Measurements from ENCODE around the gene ENAH.

ENAH gene

GRCh38 chr1:225559902-225560301 lies 93.0 kb downstream of the ENAH start:
- DNase-seq (ENCODE audit: low read depth), result no peak

DNA sequence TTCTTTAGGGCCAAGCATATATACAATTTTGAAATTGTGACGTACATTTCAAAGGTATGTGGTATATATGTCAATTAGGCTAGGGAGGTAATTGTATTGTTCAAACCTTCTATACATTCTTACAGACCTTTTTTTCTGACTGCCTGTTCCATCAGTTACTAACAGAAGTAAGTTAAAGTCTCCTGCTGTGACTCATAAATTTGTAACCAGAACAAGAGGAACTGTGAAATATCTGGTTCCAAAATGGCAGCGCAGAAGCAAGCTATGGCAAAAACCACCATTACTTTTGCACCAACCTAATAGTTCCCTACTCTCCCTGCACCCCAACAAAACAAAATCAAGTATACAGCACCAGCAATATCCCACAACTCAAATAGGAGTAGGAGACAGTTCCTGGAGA lies 93.6 kb downstream of the ENAH start:
- no peak for DNase-seq (ENCODE audit: low read depth)

GRCh38 chr1:225556694-225557093 lies 96.2 kb downstream of the ENAH start:
- DNase-seq (ENCODE audit: low read depth), result no peak

GRCh38 chr1:225555821-225556220 lies 97.1 kb downstream of the ENAH start:
- DNase-seq (ENCODE audit: low read depth), result no peak

DNA sequence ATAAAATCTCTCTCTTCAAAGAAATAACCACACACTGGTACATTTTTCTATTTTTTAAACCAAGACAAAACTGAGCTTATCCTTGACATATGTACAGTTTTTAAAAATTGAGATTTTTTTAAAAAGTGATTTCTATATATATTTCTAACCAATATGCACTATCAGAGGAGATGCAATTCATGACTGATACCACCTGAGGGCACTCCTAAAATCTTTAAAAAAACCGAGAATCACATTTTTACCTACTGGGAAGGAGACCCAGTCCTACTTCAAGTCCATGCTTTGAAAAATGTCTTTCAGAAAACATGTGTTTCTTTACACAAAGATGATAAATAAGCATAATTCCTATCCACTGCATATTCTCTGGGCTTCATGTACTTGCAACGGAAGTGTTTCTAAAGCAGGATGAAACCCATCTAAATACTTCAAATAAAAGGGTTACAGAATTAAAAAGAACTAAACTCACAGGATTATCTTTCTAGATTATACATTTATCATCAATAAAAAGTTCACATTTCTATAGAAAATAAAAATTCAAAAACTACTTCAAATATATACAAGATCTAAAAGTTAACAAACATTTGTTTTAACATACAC lies 98.6 kb downstream of the ENAH start:
- DNase-seq (ENCODE audit: low read depth), result no peak

- DNase-seq (ENCODE audit: low read depth), result no peak
Observed at GRCh38 chr1:225549821-225550220, 103.1 kb downstream of the ENAH start.

DNA sequence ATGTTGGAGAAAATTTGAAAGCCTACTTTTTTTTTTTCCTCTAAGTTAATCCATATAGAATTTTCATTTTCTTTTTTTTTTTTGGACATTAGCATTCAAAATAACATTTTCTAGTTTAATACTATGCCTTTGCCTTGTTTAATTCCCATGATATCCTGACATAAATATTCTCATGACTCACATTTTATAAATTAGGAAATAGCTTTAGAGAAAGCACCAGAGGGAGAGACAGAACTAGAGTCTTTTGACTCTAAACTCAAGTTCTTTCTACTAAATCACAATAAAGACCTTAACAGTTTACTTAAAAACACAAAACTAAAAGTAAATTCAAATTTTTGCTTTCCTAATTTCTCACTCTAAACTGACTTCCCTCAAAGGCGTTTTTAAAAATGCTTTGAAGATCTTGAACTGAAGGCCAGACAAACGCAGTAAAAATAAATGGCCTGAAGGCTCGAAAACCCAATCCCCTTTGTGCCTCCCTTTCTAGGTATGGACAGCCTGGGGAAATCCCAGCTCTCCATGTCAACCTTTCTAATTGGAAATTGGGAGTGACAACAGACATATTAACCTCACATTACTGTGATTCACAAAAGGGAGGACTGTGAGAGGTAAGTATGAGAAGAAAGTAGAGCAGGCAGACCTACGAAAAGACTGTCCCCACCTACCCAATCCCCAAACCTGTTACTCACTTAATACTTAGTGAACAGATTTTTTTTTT lies 104.6 kb downstream of the ENAH start:
- no peak for DNase-seq (ENCODE audit: low read depth)

GRCh38 chr1:225545649-225546048 lies 107.3 kb downstream of the ENAH start:
- no peak for DNase-seq (ENCODE audit: low read depth)

DNA sequence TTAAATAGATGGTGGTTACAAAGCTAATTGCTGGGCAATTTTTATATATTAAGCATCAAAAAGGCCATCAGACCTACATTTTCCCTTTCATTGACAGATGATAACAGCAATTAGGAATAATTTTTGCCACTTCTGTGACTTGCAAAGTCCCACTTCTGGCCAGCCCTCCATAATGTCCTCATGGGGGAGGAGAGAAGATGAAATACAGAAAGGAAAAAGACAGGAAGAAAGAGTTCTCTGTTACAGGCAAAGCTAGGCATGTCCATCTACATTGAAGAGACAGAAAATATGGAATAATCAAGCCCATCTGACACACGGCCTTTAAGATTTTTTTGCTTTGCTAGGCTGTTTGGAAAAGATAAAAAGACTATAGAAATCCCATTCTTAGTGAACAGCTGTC lies 108.0 kb downstream of the ENAH start:
- no peak for DNase-seq (ENCODE audit: low read depth)

DNA sequence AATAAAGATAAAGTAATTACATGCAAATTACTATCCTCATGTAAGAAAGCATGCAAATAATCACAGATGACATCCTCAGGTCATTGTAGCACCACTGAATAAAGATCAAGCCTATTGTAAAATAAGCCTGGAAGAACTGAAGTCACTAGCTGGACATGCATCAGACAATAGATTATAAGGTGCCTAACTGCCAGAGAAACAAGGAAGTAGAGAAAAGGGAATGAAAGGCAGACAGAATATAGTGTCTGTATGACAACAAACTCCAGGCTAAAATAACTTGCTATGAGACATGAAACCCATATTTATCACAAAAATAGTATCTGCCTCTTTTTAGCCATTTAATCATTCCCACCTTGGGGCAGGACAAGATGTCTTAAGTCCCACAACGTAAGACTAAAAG lies 108.7 kb downstream of the ENAH start:
- DNase-seq (ENCODE audit: low read depth), result no peak

GRCh38 chr1:225543350-225543749 lies 109.6 kb downstream of the ENAH start:
- DNase-seq (ENCODE audit: low read depth), result no peak

- DNase-seq (ENCODE audit: low read depth), result no peak
Observed at GRCh38 chr1:225541383-225541782, 111.5 kb downstream of the ENAH start.

GRCh38 chr1:225539575-225539974 lies 113.3 kb downstream of the ENAH start:
- DNase-seq (ENCODE audit: low read depth), result no peak

DNA sequence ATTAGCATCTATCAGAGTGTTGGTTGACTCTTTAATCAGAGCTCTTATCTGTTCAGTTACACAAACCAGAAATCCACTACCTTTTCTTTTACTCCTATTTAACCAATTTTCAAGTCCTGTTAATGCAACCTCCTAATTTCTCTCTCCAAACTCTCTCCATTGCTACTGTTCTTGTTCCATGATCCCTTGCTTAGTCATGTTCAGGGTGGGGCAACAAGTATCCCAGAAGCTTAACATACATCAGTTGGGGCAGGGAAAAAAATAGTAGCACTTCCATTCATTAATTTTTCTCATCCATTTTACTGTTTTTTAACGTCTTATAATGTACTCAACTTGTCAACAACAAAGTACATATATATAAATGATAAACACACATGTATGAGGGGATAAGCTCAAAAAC lies 113.9 kb downstream of the ENAH start:
- no peak for DNase-seq (ENCODE audit: low read depth)

- DNase-seq (ENCODE audit: low read depth), result no peak
Observed at GRCh38 chr1:225537554-225538251, 115.2 kb downstream of the ENAH start.

DNA sequence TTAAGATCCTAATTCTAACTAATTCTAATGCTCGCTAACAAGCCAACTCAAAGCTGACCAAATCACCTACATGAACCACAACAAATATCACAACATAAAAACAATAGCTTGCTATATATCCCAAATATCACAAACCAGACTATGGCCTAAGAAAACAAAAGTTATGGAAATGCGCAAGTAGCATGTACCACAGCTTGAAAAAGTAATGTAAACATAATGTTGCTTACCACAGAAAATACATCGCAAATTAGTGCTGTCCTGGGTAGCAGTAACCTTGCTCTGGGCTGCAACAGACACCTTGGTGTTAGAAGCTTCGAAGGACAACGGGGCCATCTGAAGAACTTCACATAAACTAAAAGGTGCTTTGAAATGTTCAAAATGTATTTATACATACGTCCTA lies 117.6 kb downstream of the ENAH start:
- DNase-seq (ENCODE audit: low read depth), result no peak

GRCh38 chr1:225534772-225535171 lies 118.2 kb downstream of the ENAH start:
- DNase-seq (ENCODE audit: low read depth), result no peak

GRCh38 chr1:225534135-225534534 lies 118.8 kb downstream of the ENAH start:
- no peak for DNase-seq (ENCODE audit: low read depth)

- no peak for DNase-seq (ENCODE audit: low read depth)
Observed at GRCh38 chr1:225533238-225533637, 119.7 kb downstream of the ENAH start.

DNA sequence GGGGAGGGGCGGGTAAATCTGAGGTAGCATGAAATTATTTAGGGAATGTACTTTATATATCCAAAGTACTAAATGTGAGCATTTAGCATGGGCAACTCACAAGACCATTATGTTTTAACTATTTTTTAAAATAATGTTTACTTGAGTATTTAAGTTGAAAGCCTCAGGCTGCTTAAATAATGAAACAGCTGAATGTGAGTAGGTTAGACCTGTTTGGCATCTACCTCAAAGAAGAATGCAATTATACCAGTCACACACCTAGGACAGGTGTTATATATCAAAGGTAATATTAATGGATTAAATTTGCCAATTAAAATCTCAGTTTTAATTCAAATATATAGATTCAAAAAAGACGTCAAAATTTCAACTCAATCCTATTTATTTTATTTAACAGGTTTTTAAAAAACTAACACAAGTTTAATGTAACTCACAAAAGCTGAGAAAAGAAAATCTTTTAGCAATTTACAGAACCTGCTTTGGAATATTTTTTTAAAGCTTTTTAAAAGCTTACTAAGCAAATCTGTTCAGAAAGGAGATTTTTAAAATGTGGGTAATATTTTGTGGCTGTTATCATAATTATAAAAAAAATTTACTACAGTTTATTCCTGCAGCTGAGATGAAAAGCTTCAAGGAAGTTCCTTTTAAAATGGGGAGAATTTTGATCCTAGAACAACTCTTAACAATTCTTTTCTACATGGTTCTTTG lies 120.5 kb downstream of the ENAH start:
- no peak for DNase-seq (ENCODE audit: low read depth)

GRCh38 chr1:225529726-225530125 lies 123.2 kb downstream of the ENAH start:
- no peak for DNase-seq (ENCODE audit: low read depth)

- DNase-seq (ENCODE audit: low read depth), result no peak
Observed at GRCh38 chr1:225527575-225527974, 125.3 kb downstream of the ENAH start.

DNA sequence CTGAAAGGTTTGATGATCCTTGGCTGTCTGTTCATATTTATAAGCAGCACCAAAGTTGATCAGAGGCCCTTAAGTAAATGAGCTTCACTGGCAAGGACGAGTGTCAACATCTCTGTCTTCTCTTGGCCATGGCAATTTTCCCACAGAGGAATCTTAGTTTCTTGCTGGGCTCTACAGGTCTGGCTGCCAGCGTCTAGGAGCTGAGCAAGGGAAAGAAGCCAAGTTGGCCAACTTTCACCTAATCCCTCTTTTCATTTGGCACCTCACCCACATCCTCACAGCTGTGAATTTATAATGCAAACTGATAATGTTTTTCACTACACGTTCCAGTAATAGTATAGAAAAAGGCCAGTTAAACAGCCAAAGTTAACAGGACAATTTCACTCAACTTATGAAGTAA lies 126.0 kb downstream of the ENAH start:
- no peak for DNase-seq (ENCODE audit: low read depth)
